GM10248 (cell line): ENCODE data around the gene DGKI.

Source experiments
- CTCF ChIA-PET: fragments of 300-600 bp; sonication (Branson Sonifier 250); formaldehyde crosslinking; extraction: SDS; loops from one replicate; lab custom pipeline; 2021; ENCODE audit warnings: antibody characterized with exemption; lab: Yijun Ruan, JAX
- POLR2A ChIA-PET: fragments of 350-650 bp; sonication (Branson Sonifier 250); formaldehyde crosslinking; extraction: SDS; loops from one replicate; lab custom pipeline; 2020; ENCODE audit warnings: antibody characterized with exemption; lab: Yijun Ruan, JAX
- DNase-seq: peaks from one replicate; pipeline ENCODE4 v3.0.0; 2012; ENCODE audit errors: extremely low spot score
- CTCF ChIP-seq: IDR thresholded peaks from 2 replicates; pipeline ENCODE4 v1.5.1; 2012; ENCODE audit warnings: mild to moderate bottlenecking, low read depth; ENCODE audit errors: extremely low read depth, missing control alignments, control extremely low read depth

DGKI gene

GRCh38 chr7:137888241-137888640, 41.5 kb upstream of the DGKI start:
- ChIA-PET CTCF (interaction anchor here (0.7 to 9.0 kb wide), 5 partner anchors 9 to 232 kb away, joined by 3 to 70 read pairs (median 8); partner anchors contain the start of gene CREB3L2), POLR2A (interaction anchor here (0.7 kb wide), 1 partner anchor 50 kb away, joined by 4 read pairs; no protein-coding TSS in a partner anchor)
- TF ChIP-seq CTCF = no peak
- no peak for DNase-seq

GRCh38 chr7:137886746-137887145, 40.0 kb upstream of the DGKI start:
- ChIA-PET CTCF (interaction anchor here (1.9 to 2.7 kb wide), 2 partner anchors 17 to 116 kb away, joined by 6 to 11 read pairs; partner anchors contain the start of gene CREB3L2), POLR2A (no interaction called here)
- TF ChIP-seq CTCF = no peak
- DNase-seq = no peak

- no peak for DNase-seq
- POLR2A ChIA-PET = no interaction called here
- no peak for TF ChIP-seq CTCF
- CTCF ChIA-PET = interaction anchor here (1.0 to 2.7 kb wide), 3 partner anchors 17 to 123 kb away, joined by 4 to 11 read pairs (median 6); partner anchors contain the start of gene CREB3L2
Measured at GRCh38 chr7:137886281-137886680, 39.5 kb upstream of the DGKI start.

GRCh38 chr7:137885678-137886077, 38.9 kb upstream of the DGKI start:
- no peak for DNase-seq
- ChIA-PET CTCF (interaction anchor here (1.0 to 2.7 kb wide), 5 partner anchors 8 to 123 kb away, joined by 3 to 11 read pairs (median 6); partner anchors contain the start of gene CREB3L2), POLR2A (no interaction called here)
- no peak for TF ChIP-seq CTCF

- no peak for DNase-seq
- TF ChIP-seq CTCF = no peak
- POLR2A ChIA-PET = no interaction called here
- CTCF ChIA-PET = interaction anchor here (1.6 to 5.3 kb wide), 6 partner anchors 11 to 227 kb away, joined by 3 to 21 read pairs (median 6); no protein-coding TSS in a partner anchor
Measured at GRCh38 chr7:137882806-137883205, 36.0 kb upstream of the DGKI start.

GRCh38 chr7:137882261-137882668, 35.5 kb upstream of the DGKI start:
- ChIA-PET CTCF (interaction anchor here (1.6 to 5.3 kb wide), 6 partner anchors 11 to 226 kb away, joined by 3 to 21 read pairs (median 6); no protein-coding TSS in a partner anchor), POLR2A (no interaction called here)
- TF ChIP-seq CTCF = no peak
- DNase-seq = peak; percentile 70
